PC-3 (cell line): ENCODE data around the gene MGARP. TPM values are rescaled to one million over a fixed set of nuclear protein-coding genes. Genes with fewer than 3 reads are reported as not detected.

Experiments
- ATAC-seq: fragments of 200-7000 bp; cut with Tn5 transposase; 2 replicates; pipeline ENCODE4 v1.9.1; 2020; ENCODE audit warnings: mild to moderate bottlenecking, moderate library complexity
- BruUV-seq: library from RNA; stranded (reverse); fragments of 400-500 nt; replicated peaks from 2 replicates; lab custom pipeline; 2021; lab: Mats Ljungman, UMichigan
- CTCF ChIA-PET: fragments of 300-600 bp; sonication (Branson Sonifier 250); formaldehyde crosslinking; loops from one replicate; lab custom pipeline; 2022; ENCODE audit warnings: antibody characterized with exemption; lab: Charles Lee
- POLR2A ChIA-PET: fragments of 300-600 bp; sonication (Branson Sonifier 250); formaldehyde crosslinking; loops from one replicate; lab custom pipeline; 2022; ENCODE audit warnings: antibody characterized with exemption; ENCODE audit not compliant: unreplicated experiment; lab: Charles Lee
- DNase-seq: peaks from one replicate; pipeline ENCODE4 v3.0.0-alpha.2; 2015
- H2AFZ ChIP-seq: fragments of 300-600 bp; sonication (generic); 2 replicates; pipeline ENCODE4 v1.6.0; 2016; ENCODE audit warnings: antibody characterized with exemption, low read length
- H3F3A ChIP-seq: fragments of 300-600 bp; sonication (generic); one replicate; pipeline ENCODE4 v1.6.0; 2017; ENCODE audit warnings: antibody characterized with exemption, low read length, control low read depth, mild to moderate bottlenecking; ENCODE audit not compliant: unreplicated experiment
- H3K27ac ChIP-seq: fragments of 300-600 bp; sonication (generic); 2 replicates; pipeline ENCODE4 v1.5.1; 2016; ENCODE audit warnings: mild to moderate bottlenecking, low read length
- H3K27me3 ChIP-seq: fragments of 300-600 bp; sonication (generic); 2 replicates; pipeline ENCODE4 v1.6.1; 2016; ENCODE audit warnings: low read length, mixed read lengths
- H3K36me3 ChIP-seq: fragments of 300-600 bp; sonication (generic); 2 replicates; pipeline ENCODE4 v1.6.1; 2016; ENCODE audit warnings: low read depth, mixed run types, low read length, mixed read lengths
- H3K4me1 ChIP-seq: fragments of 300-600 bp; sonication (generic); 2 replicates; pipeline ENCODE4 v1.5.1; 2016; ENCODE audit warnings: low read length; ENCODE audit not compliant: insufficient read depth
- H3K4me2 ChIP-seq: fragments of 300-600 bp; sonication (generic); 2 replicates; pipeline ENCODE4 v1.6.0; 2016; ENCODE audit warnings: low read length
- H3K4me3 ChIP-seq: fragments of 300-600 bp; sonication (generic); 2 replicates; pipeline ENCODE4 v1.5.1; 2016; ENCODE audit warnings: mild to moderate bottlenecking, low read length, mixed read lengths
- H3K79me2 ChIP-seq: fragments of 300-600 bp; sonication (generic); 2 replicates; pipeline ENCODE4 v1.6.1; 2017; ENCODE audit warnings: low read length, mixed read lengths
- H3K9ac ChIP-seq: fragments of 300-600 bp; sonication (generic); 2 replicates; pipeline ENCODE4 v1.6.0; 2016; ENCODE audit warnings: mild to moderate bottlenecking, low read length
- H3K9me2 ChIP-seq: fragments of 300-600 bp; sonication (generic); replicated peaks from 2 replicates; pipeline ENCODE4 v1.6.1; 2016; ENCODE audit warnings: mixed run types, low read length, mixed read lengths
- H3K9me3 ChIP-seq: fragments of 300-600 bp; sonication (generic); 2 replicates; pipeline ENCODE4 v1.6.1; 2016; ENCODE audit warnings: low read length, mixed read lengths
- H4K20me1 ChIP-seq: fragments of 300-600 bp; sonication (generic); 2 replicates; pipeline ENCODE4 v1.6.1; 2016; ENCODE audit warnings: low read length, mixed read lengths
- EZH2 ChIP-seq: fragments of 300-600 bp; sonication (generic); IDR thresholded peaks from one replicate; pipeline ENCODE4 v1.6.1; 2017; ENCODE audit warnings: antibody characterized with exemption, mild to moderate bottlenecking, low read length; ENCODE audit not compliant: unreplicated experiment
- EZH2phosphoT487 ChIP-seq: fragments of 300-600 bp; sonication (generic); IDR thresholded peaks from 2 replicates; pipeline ENCODE4 v1.6.1; 2018; ENCODE audit warnings: mild to moderate bottlenecking, antibody characterized with exemption, low read length, borderline replicate concordance
- intact Hi-C: fragments of 100-400 bp; cut with micrococcal nuclease; formaldehyde crosslinking; loops from 2 replicates; pipeline ENCODE4 v1.9.0; 2023
- total RNA-seq: library from RNA; depleted of rRNA; stranded (reverse); fragments of >200 nt; gene quantifications from 2 replicates; pipeline ENCODE4 v1.2.3, GENCODE V29; 2014
- TF ChIP-seq, protein P1 (sequence below): fragments of 300-600 bp; sonication (generic); conservative IDR thresholded peaks from 2 replicates; pipeline ENCODE4 v1.5.1; 2017; ENCODE audit warnings: antibody characterized with exemption, low read depth, mild to moderate bottlenecking, low read length

The MGARP gene
- total RNA-seq, 1 experiment from 2014 or later = 0.33 TPM

GRCh38 chr4:139243448-139244365, 36.3 kb downstream of the MGARP start:
- TF ChIP-seq EZH2phosphoT487 = no peak
- TF ChIP-seq, protein P1, sequence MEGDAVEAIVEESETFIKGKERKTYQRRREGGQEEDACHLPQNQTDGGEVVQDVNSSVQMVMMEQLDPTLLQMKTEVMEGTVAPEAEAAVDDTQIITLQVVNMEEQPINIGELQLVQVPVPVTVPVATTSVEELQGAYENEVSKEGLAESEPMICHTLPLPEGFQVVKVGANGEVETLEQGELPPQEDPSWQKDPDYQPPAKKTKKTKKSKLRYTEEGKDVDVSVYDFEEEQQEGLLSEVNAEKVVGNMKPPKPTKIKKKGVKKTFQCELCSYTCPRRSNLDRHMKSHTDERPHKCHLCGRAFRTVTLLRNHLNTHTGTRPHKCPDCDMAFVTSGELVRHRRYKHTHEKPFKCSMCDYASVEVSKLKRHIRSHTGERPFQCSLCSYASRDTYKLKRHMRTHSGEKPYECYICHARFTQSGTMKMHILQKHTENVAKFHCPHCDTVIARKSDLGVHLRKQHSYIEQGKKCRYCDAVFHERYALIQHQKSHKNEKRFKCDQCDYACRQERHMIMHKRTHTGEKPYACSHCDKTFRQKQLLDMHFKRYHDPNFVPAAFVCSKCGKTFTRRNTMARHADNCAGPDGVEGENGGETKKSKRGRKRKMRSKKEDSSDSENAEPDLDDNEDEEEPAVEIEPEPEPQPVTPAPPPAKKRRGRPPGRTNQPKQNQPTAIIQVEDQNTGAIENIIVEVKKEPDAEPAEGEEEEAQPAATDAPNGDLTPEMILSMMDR = no peak
- no peak for TF ChIP-seq EZH2
- BruUV-seq = no TSS peak
- Histone ChIP-seq H3K27ac (peak overlapping the region; percentile 88), H3K9me2 (no peaks in the 10 kb centered on the region), H2AFZ (0 out of 2 replicates have a peak overlapping the region, but pooled peaks have one; percentile 29), H3K9me3 (no peaks in the 10 kb centered on the region), H3K9ac (peak overlapping the region; percentile 28; the same call in 1 of the 2 replicates), H3F3A (peaks cover 6% of the 10 kb centered on the region), H3K4me1 (peaks cover 41% of the 10 kb centered on the region), H3K4me3 (no peak overlapping the region), H3K79me2 (no peaks in the 10 kb centered on the region), H3K36me3 (no peaks in the 10 kb centered on the region), H3K27me3 (no peaks in the 10 kb centered on the region), H4K20me1 (no peaks in the 10 kb centered on the region), H3K4me2 (peak overlapping the region; percentile 47)
- CTCF ChIA-PET = no interaction called here
- ATAC-seq (peak; percentile 81), DNase-seq (peak; percentile 91)
- intact Hi-C loops = loop anchor here (2.0 kb wide), 1 partner anchor 51 kb away; no protein-coding TSS in a partner anchor
- POLR2A ChIA-PET = no interaction called here

- DNase-seq = peak; percentile 83
- POLR2A ChIA-PET = no interaction called here
- intact Hi-C loops = loop anchor here (2.0 kb wide), 1 partner anchor 52 kb away; no protein-coding TSS in a partner anchor
Observed at GRCh38 chr4:139242511-139243051, 37.4 kb downstream of the MGARP start.

More at GRCh38 chr4:139242511-139243051, 37.4 kb downstream of the MGARP start:
- Histone ChIP-seq H4K20me1 (no peaks in the 10 kb centered on the region), H3F3A (peaks cover 6% of the 10 kb centered on the region), H3K27ac (peak overlapping the region; percentile 88), H3K9me3 (no peaks in the 10 kb centered on the region), H3K36me3 (no peaks in the 10 kb centered on the region), H3K4me3 (no peak overlapping the region), H3K9ac (peak overlapping the region; percentile 28), H3K79me2 (no peaks in the 10 kb centered on the region), H3K4me2 (peak overlapping the region; percentile 47), H3K4me1 (peaks cover 41% of the 10 kb centered on the region), H2AFZ (no peak overlapping the region), H3K27me3 (no peaks in the 10 kb centered on the region), H3K9me2 (no peaks in the 10 kb centered on the region)
- TF ChIP-seq EZH2phosphoT487 (no peak), EZH2 (no peak)
- TF ChIP-seq, protein P1 = no peak
- ATAC-seq = peak; percentile 29
- no TSS peak for BruUV-seq
- CTCF ChIA-PET = no interaction called here
